Measurements from ENCODE around the gene OPRM1.

OPRM1 gene

GRCh38 chr6:154268486-154268885 lies 229.4 kb downstream of the OPRM1 start:
- TF ChIP-seq GATA3 (IDR thresholded peaks at IDR 0.05; ENCODE audit: low read depth, low read length) = no peak
- no peak for TF ChIP-seq GATA2 (IDR thresholded peaks at IDR 0.05; ENCODE audit: low read depth, low read length)

- no peak for TF ChIP-seq GATA2 (IDR thresholded peaks at IDR 0.05; ENCODE audit: low read depth, low read length)
- TF ChIP-seq GATA3 (IDR thresholded peaks at IDR 0.05; ENCODE audit: low read depth, low read length) = no peak
Observed at GRCh38 chr6:154274168-154274567, 235.1 kb downstream of the OPRM1 start.

GRCh38 chr6:154276810-154277628 lies 238.0 kb downstream of the OPRM1 start:
- TF ChIP-seq GATA2 (IDR thresholded peaks at IDR 0.05; ENCODE audit: low read depth, low read length) (no peak), GATA3 (IDR thresholded peaks at IDR 0.05; ENCODE audit: low read depth, low read length) (no peak)

GRCh38 chr6:154277629-154278017 lies 238.6 kb downstream of the OPRM1 start:
- TF ChIP-seq GATA3 (IDR thresholded peaks at IDR 0.05; ENCODE audit: low read depth, low read length) (no peak), GATA2 (IDR thresholded peaks at IDR 0.05; ENCODE audit: low read depth, low read length) (no peak)

- TF ChIP-seq GATA3 (IDR thresholded peaks at IDR 0.05; ENCODE audit: low read depth, low read length) = no peak
- no peak for TF ChIP-seq GATA2 (IDR thresholded peaks at IDR 0.05; ENCODE audit: low read depth, low read length)
Observed at GRCh38 chr6:154280521-154280920, 241.5 kb downstream of the OPRM1 start.

GRCh38 chr6:154284313-154284853 lies 245.3 kb downstream of the OPRM1 start:
- TF ChIP-seq GATA3 (IDR thresholded peaks at IDR 0.05; ENCODE audit: low read depth, low read length) (no peak), GATA2 (IDR thresholded peaks at IDR 0.05; ENCODE audit: low read depth, low read length) (no peak)

GRCh38 chr6:154285826-154286225 lies 246.8 kb downstream of the OPRM1 start:
- TF ChIP-seq GATA2 (IDR thresholded peaks at IDR 0.05; ENCODE audit: low read depth, low read length) = no peak

- no peak for TF ChIP-seq GATA3 (IDR thresholded peaks at IDR 0.05; ENCODE audit: low read depth, low read length)
- TF ChIP-seq GATA2 (IDR thresholded peaks at IDR 0.05; ENCODE audit: low read depth, low read length) = no peak
Observed at GRCh38 chr6:154289818-154290508, 250.9 kb downstream of the OPRM1 start.

- TF ChIP-seq GATA3 (IDR thresholded peaks at IDR 0.05; ENCODE audit: low read depth, low read length) = no peak
- no peak for TF ChIP-seq GATA2 (IDR thresholded peaks at IDR 0.05; ENCODE audit: low read depth, low read length)
Observed at GRCh38 chr6:154292066-154292465, 253.0 kb downstream of the OPRM1 start.

GRCh38 chr6:154292855-154293519 lies 253.9 kb downstream of the OPRM1 start:
- TF ChIP-seq GATA3 (IDR thresholded peaks at IDR 0.05; ENCODE audit: low read depth, low read length) (peak; percentile 59), GATA2 (IDR thresholded peaks at IDR 0.05; ENCODE audit: low read depth, low read length) (peak; percentile 55; the same call in 1 of the 2 replicates)

- no peak for TF ChIP-seq GATA2 (IDR thresholded peaks at IDR 0.05; ENCODE audit: low read depth, low read length)
- no peak for TF ChIP-seq GATA3 (IDR thresholded peaks at IDR 0.05; ENCODE audit: low read depth, low read length)
Observed at GRCh38 chr6:154295733-154296132, 256.7 kb downstream of the OPRM1 start.

Measured in SH-SY5Y (cell line).